GM18517 (cell line): ENCODE results near the gene ALG5.

Experiments used
- ATAC-seq: cut with Tn5 transposase; IDR thresholded peaks from one replicate; pipeline ENCODE4 v1.9.1; 2021; ENCODE audit warnings: mild to moderate bottlenecking, moderate library complexity; ENCODE audit not compliant: unreplicated experiment

Gene ALG5

GRCh38 chr13:36999054-36999714, at the start of gene ALG5:
ALG5 (minus strand) TSS chr13:36999340; CDS start chr13:36999300, 40 bp downstream.
- peak; percentile 58 for ATAC-seq

GRCh38 chr13:37047846-37048245, 48.7 kb upstream of the ALG5 start:
- ATAC-seq, result no peak

GRCh38 chr13:37047032-37047431, 47.9 kb upstream of the ALG5 start:
- no peak for ATAC-seq

- ATAC-seq, result no peak
Observed at GRCh38 chr13:37046062-37046461, 46.9 kb upstream of the ALG5 start.

GRCh38 chr13:37040789-37041188, 41.6 kb upstream of the ALG5 start:
- ATAC-seq, result no peak

GRCh38 chr13:37039896-37040295, 40.8 kb upstream of the ALG5 start:
- ATAC-seq, result no peak

- ATAC-seq, result no peak
Observed at GRCh38 chr13:37037241-37037640, 38.1 kb upstream of the ALG5 start.

GRCh38 chr13:37029617-37030016, 30.5 kb upstream of the ALG5 start:
- ATAC-seq, result no peak

GRCh38 chr13:37027639-37028038, 28.5 kb upstream of the ALG5 start:
- ATAC-seq, result no peak

- ATAC-seq, result no peak
Observed at GRCh38 chr13:37026771-37027170, 27.6 kb upstream of the ALG5 start.

GRCh38 chr13:37023871-37024270, 24.7 kb upstream of the ALG5 start:
- no peak for ATAC-seq

- ATAC-seq, result no peak
Observed at GRCh38 chr13:37014609-37015008, 15.5 kb upstream of the ALG5 start.

GRCh38 chr13:37011788-37012187, 12.6 kb upstream of the ALG5 start:
- no peak for ATAC-seq

GRCh38 chr13:37011002-37011401, 11.9 kb upstream of the ALG5 start:
- ATAC-seq, result no peak

- no peak for ATAC-seq
Observed at GRCh38 chr13:37010424-37010823, 11.3 kb upstream of the ALG5 start.

GRCh38 chr13:37009692-37010091, 10.6 kb upstream of the ALG5 start:
- no peak for ATAC-seq

- no peak for ATAC-seq
Observed at GRCh38 chr13:37001921-37002250, 2.7 kb upstream of the ALG5 start.

GRCh38 chr13:36998624-36999041, 507 bp downstream of the ALG5 start:
- ATAC-seq, result no peak

GRCh38 chr13:36997716-36998427, 1.3 kb downstream of the ALG5 start:
- ATAC-seq, result no peak

- ATAC-seq, result no peak
Observed at GRCh38 chr13:36992362-36992761, 6.8 kb downstream of the ALG5 start.

GRCh38 chr13:36986462-36987240, 12.5 kb downstream of the ALG5 start:
- ATAC-seq, result no peak

- peak; percentile 69 for ATAC-seq
Observed at GRCh38 chr13:36981156-36981743, 17.9 kb downstream of the ALG5 start.
